HG03521 (cell line): Measurements from ENCODE around the gene CPN2.

ENCODE experiments used
- ATAC-seq: cut with Tn5 transposase; IDR thresholded peaks from one replicate; pipeline ENCODE4 v1.9.1; 2021; ENCODE audit warnings: mild to moderate bottlenecking, moderate library complexity; ENCODE audit not compliant: unreplicated experiment

CPN2 gene

GRCh38 chr3:194381460-194381875 is 30.3 kb upstream of the CPN2 start:
- ATAC-seq = no peak

DNA sequence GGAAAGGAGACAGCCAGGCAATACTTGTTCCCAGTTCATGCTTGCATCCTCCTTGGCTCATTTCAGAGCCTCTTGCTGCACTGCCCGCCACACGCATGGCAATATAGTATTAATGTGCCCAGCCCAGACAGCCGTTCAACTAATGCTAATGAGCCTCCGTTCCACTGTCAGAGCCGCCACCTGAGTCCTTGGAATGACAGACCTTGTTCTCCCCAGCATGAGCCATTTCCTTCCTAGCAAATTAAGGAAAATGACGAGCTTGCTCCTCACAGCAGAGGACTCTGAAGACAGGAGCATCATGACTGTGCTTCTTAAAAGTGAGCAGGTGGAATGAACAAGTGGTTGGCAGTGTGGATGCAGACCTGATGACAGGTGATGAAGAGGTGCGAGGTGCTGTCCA is 29.2 kb upstream of the CPN2 start:
- no peak for ATAC-seq

DNA sequence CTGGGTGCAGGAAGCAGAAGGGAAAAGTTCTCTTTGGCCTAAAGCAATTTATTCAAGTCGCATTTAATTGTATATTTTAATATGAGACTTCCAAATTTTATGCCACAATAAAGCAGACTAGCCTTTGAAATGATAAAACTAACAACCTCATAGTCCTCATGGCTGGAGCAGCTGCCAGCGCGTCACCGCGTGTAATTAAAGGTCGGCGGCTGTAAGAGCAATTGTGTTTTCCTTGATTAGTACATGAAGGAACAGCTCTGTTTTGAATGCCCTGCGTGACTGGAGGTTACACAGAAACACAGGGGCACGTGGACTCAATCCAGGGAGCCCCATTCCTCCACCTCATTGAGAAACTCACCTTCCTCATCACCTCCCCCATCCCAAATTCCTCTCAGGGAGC is 28.5 kb upstream of the CPN2 start:
- no peak for ATAC-seq

- no peak for ATAC-seq
These were observed 28.1 kb upstream of the CPN2 start for GRCh38 chr3:194379231-194379630.

DNA sequence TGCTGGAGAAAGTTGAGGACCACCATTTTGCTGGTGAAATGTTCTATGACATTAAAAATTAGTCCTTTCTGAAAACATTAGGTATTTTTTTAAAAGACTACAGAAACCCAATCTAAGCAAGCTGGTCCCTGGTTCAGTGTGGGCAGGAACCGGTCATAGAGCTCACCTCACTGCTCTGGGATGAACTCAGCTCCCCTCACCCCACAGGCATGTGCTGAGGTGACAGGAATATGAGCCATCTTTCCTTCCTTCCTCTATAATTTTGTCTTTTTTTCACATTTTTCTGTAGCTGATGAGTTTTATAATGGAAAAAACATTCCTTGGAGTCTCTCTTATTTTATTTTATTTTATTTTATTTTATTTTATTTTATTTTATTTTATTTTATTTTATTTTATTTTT is 26.6 kb upstream of the CPN2 start:
- ATAC-seq = no peak

DNA sequence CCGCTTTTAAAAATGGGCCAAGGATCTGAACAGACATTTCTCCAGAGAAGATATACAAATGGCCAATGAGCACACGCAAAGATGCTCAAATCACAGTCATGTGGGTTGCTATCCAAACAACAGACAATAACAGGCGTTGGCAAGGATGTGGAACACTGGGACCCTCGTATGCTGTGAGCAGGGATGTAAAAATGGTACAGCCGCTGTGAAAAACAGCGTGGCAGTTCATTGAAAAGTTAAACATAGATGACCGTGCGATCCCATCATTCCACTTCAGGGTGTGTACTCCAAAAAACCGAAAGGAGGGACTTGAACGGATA is 25.1 kb upstream of the CPN2 start:
- ATAC-seq = no peak

- ATAC-seq = no peak
These were observed 24.5 kb upstream of the CPN2 start for GRCh38 chr3:194375473-194376240.

GRCh38 chr3:194374935-194375334 is 23.8 kb upstream of the CPN2 start:
- no peak for ATAC-seq

DNA sequence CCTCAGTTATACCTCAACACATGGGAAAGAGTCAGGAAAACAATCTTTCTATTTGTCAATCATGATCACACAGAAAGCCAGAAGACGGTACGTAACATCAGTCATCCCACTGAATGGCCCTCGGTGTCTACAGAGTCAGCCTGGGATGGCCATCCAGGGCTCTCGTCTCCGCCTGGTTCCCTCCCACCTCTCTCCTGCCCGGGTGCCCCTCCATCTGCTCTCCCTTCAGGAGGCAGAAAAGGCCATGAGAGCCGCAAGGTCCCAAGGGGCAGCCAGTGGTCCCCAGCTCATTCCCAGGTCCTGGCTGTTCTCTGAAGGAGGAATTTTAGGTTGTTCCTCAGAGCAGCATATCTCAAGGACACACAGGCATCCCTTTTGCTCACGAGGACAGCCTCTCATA is 22.8 kb upstream of the CPN2 start:
- no peak for ATAC-seq

GRCh38 chr3:194373028-194373427 is 21.9 kb upstream of the CPN2 start:
- no peak for ATAC-seq

DNA sequence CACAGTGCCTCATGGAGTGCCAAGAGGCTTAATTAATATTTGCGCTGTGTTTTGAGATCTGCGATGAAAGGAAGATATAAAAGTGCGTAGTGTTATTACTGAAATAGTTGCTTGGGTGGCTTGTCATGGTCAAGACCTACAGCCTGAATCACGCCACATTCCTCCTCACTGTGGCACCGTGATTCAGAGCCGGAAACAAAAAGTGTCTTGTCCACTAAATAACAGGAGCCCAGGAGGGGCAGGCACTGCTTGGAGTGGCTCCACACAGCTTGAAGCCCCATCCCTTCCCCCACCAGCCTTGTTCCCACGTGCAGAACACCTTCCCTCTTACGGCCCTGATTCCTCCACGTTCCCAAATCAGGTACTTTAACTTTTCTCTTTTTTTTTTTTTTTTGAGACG is 19.6 kb upstream of the CPN2 start:
- no peak for ATAC-seq

DNA sequence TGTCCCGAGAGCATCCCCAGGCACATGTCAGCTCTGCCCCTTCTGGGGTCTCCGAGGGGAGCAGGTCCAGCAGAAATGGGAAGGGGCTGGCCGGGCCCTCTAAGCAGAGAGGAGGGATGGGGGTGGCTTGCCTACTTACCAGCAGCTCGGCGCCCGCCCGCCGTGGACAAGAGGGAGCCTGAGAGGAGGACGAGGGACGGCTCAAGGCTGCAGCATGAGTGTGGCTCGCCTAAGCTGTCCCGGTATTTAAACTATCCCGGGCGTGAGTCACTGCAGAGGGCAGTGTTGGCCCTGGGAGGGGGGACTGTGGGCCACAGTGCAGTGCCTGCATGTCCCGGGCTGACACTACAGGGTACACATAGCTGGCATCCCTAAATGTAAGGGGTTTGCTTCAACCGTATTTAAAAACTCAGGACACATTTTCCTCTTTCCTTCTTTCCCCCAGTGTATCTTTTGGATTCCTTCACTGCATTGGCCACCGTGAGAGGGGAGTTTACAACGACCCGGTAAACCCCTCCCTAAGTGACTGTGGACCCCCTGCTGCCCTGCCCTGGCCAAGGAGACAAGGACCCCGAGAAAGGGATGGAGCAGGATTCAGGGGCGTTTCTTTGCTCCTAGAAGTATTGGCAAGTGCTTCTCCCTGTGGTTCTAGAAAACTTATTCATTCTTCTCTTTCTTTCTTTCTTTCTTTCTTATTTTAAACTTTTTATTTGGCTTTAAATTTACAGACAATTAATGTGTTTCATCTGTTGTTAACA is 18.6 kb upstream of the CPN2 start, which contains the start of gene LRRC15:
Gene LRRC15, minus strand, starts transcription at position 222 of the 758 bp plus-strand sequence. CDS start 8,700 bp downstream, outside the sequence.
- no peak for ATAC-seq

DNA sequence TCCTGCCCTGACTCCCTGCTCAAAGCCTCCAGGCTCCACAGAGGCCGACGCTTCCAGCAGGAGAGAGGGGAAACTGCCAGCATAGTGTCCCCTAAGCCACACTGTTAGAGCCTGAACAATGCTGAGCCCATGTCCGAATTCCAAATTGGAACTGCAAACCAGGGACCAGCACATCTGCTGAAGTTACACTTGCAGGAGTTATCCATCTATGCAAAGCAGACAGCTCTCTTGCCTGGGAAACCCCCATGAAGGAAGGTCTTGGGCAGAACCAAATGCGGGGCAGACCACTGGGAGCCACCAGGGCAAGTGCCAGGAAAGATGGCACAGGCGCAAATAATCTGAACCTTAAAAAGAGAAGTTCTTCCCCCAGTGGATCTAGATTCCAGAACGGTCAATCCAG is 17.8 kb upstream of the CPN2 start:
- no peak for ATAC-seq

DNA sequence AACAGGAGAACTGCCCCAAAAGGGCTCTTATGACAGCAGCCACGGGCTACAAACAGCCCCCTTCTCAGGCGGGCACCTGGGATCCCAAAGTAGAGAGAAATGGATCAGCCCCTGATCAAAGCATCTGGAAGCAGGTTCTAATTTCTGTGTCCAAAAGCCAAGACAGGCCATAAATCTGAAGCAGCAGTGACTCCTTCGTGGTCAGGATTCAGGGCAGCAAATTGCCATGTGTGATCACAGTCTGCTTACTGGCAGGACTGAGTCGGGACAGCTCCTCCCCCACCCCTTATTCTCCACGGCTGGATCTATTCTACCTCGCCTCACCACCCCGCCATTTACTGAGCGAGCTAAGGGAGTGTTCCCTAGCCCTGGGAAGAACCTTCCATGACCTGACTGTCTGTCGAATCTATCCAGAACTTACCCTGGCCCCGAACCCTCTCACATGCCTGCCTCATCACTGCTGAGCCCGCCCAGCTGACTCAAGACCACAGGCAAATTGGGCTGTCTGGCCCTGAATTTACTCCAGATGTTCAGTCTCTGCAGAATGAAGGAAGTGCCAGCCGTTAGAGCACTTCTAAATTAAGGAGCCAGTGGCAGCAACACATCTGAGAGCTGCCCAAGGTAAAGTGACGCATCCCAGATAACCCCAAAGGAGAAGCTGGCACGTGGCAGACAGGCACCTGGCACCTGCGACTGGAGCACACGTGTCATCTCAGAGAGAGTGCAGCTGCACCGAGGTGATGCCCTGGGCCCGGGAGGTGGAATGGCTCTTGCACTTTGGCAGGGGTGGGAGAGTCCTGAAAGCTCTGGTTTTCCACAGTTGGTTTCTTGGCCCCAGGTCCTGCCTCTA is 17.1 kb upstream of the CPN2 start:
- ATAC-seq = no peak

DNA sequence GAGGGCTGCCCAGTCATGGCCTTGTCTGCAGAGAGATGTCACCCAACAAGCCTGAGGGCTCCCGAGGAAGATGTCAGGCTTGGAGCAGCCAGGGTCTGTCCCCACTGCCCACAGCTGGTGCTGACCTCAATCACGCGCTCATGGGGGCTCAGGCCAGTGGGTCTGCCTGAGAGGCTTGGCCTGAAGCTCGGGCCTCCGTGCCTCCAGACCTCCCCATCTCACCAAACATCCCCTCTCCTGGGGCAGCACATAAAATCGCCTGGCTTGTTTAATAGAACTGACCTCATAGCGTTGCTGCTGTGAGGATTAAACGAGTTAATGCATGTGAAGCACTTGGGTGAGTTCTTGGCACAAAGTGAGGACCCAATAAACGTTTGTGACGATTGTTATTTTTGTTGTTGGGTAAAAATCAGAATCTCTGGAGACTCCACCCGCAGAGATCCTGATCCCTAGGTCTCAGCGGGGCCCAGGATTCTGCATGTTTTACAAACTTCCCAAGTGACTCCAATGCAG is 14.9 kb upstream of the CPN2 start:
- ATAC-seq = no peak

- no peak for ATAC-seq
These were observed 14.4 kb upstream of the CPN2 start for GRCh38 chr3:194365526-194365925.

GRCh38 chr3:194364652-194365434 is 13.7 kb upstream of the CPN2 start:
- no peak for ATAC-seq

DNA sequence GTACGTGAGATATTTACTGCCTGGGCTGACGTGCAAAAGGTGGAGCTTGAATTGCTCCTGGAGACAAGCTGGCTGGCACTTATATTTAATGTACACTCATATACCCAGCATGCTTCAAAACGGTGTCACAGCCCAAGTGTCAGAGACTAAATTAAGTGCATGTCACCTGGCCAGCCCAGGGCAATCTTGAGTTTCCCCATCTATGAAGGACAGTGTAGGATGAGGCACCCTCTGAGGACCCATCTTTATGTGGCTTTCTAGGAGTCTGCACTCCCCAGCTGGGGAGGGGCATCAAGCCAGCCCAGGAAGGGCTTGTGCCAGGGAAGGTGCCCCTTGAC is 13.2 kb upstream of the CPN2 start:
- no peak for ATAC-seq

- ATAC-seq = no peak
These were observed 9.4 kb upstream of the CPN2 start for GRCh38 chr3:194360568-194360967.

GRCh38 chr3:194357681-194358080 is 6.6 kb upstream of the CPN2 start:
- no peak for ATAC-seq

DNA sequence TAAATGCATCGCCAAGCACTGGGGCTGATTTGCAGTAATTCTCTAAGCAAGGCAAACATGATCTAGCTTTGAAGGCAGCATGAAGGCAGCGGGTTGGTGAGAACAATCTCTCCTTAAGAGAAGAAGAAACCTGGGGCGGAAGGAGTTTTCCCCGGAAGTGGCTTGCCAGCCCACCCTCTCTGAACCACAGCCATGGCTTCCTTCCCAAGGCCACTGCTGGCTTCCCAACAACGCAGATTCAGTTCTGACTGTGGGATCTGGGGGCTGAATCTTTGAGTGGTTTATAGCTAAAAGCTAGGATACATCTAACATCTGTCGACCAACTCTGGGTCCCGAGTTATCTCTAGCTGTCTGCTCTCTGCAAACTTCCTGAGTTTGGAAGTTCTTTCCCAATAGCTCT is 4.3 kb upstream of the CPN2 start:
- ATAC-seq = no peak
